ENCODE measurements around the gene SURF1.

Gene SURF1

GRCh38 chr9:133370685-133371084, 14.4 kb upstream of the SURF1 start:
- TF ChIP-seq CTCF (conservative IDR thresholded peaks at IDR 0.05; ENCODE audit: low read depth, low read length) = no peak
- no peak overlapping the region for H3K4me3 ChIP-seq (ENCODE audit: low read depth, low read length)
- no peak for DNase-seq (ENCODE audit: low read depth)

- no peak overlapping the region for H3K4me3 ChIP-seq (ENCODE audit: low read depth, low read length)
- TF ChIP-seq CTCF (conservative IDR thresholded peaks at IDR 0.05; ENCODE audit: low read depth, low read length) = no peak
- DNase-seq (ENCODE audit: low read depth) = no peak
These were observed 13.6 kb upstream of the SURF1 start for GRCh38 chr9:133369933-133370332.

DNA sequence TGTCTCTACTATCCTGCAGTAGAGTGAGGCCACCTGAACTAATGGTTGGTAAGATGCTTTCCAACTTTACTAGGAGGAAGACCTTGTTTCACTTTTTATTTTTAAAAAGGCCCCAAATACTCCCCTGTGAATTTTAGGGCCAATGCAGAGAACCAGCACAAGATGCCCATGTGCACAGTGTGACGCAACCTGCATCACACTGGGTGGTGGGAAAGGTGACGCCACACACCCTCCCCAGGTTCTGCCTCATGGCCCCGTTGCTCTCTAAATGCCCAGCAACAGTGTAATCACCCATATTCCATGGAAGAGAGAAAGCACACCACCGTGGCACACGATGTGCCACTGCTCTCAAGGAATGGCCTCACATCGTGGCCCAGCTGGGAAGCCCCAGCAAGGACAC, 13.1 kb upstream of the SURF1 start:
- no peak overlapping the region for H3K4me3 ChIP-seq (ENCODE audit: low read depth, low read length)
- no peak for DNase-seq (ENCODE audit: low read depth)
- TF ChIP-seq CTCF (conservative IDR thresholded peaks at IDR 0.05; ENCODE audit: low read depth, low read length) = no peak

- no peak overlapping the region for H3K4me3 ChIP-seq (ENCODE audit: low read depth, low read length)
- no peak for TF ChIP-seq CTCF (conservative IDR thresholded peaks at IDR 0.05; ENCODE audit: low read depth, low read length)
- DNase-seq (ENCODE audit: low read depth) = peak; percentile 61
These were observed 12.1 kb upstream of the SURF1 start for GRCh38 chr9:133368249-133368881.

- DNase-seq (ENCODE audit: low read depth) = no peak
- H3K4me3 ChIP-seq (ENCODE audit: low read depth, low read length) = no peak overlapping the region
- no peak for TF ChIP-seq CTCF (conservative IDR thresholded peaks at IDR 0.05; ENCODE audit: low read depth, low read length)
These were observed 11.5 kb upstream of the SURF1 start for GRCh38 chr9:133367778-133368177.

DNA sequence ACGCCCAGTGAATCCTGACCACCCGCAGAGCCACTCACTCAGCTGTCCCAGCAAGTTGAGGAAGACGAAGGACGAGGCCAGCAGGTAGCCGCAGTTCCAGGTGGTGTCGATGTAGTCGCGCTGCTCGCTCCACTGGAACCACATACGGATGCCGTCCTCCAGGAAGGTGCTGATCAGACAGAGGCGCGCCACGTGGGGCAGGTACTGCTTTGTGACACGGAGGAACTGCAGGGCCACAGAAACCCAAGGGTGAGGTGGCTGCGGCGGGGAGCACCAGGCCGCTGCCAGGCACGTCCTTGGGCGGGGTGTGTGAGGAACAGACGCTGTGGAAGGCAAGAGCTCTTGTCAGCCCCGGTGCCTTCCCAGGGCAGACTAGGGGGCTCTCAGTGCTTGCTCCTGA, 10.9 kb upstream of the SURF1 start:
- TF ChIP-seq CTCF (conservative IDR thresholded peaks at IDR 0.05; ENCODE audit: low read depth, low read length) = no peak
- no peak for DNase-seq (ENCODE audit: low read depth)
- no peak overlapping the region for H3K4me3 ChIP-seq (ENCODE audit: low read depth, low read length)

DNA sequence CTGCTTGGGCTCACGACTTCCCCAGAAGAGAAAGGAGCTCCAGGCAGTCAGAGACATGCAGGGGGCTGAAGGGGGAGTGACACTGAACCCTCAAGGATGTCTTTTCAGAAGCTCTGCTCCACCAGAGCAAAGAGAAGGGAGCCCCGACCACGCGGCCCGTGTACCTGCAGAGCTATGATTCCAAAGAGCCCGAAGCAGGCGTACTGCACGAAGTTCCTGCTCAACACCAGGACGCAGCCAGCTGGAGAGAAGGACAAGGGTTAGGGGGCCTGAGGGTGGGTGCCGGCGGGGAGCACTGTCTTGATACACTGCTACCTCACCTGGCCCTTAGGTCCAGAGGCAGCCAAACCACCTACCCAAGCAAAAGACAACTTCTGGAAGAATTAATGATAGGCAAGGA, 10.1 kb upstream of the SURF1 start:
- no peak for TF ChIP-seq CTCF (conservative IDR thresholded peaks at IDR 0.05; ENCODE audit: low read depth, low read length)
- no peak overlapping the region for H3K4me3 ChIP-seq (ENCODE audit: low read depth, low read length)
- DNase-seq (ENCODE audit: low read depth) = no peak
